Activated CD4-positive, alpha-beta memory T cell treated with anti-CD3 and anti-CD28 coated beads for 36 hours (primary cell): ENCODE measurements around the gene AP2B1. TPM values are rescaled to one million over a fixed set of nuclear protein-coding genes. Genes with fewer than 3 reads are reported as not detected.
A peak's percentile ranks its signal among the peaks of the same experiment; 100 is the strongest.

Source experiments
- CTCF ChIA-PET: fragments of 350-600 bp; sonication (Branson Sonifier 250); formaldehyde crosslinking; loops from one replicate; lab custom pipeline; 2021; ENCODE audit warnings: antibody characterized with exemption, inconsistent platforms; lab: Charles Lee
- POLR2A ChIA-PET: fragments of 350-600 bp; sonication (Branson Sonifier 250); formaldehyde crosslinking; loops from one replicate; lab custom pipeline; 2021; ENCODE audit warnings: antibody characterized with exemption; lab: Charles Lee
- DNase-seq: peaks from one replicate; pipeline ENCODE4 v3.0.0-alpha.2; 2020
- H3K27ac Mint-ChIP-seq: one replicate; pipeline ENCODE4 v1.8.0; 2021; ENCODE audit warnings: mixed read lengths
- H3K27me3 Mint-ChIP-seq: one replicate; pipeline ENCODE4 v1.8.0; 2021; ENCODE audit warnings: mixed read lengths
- H3K36me3 Mint-ChIP-seq: one replicate; pipeline ENCODE4 v1.8.0; 2021; ENCODE audit warnings: mixed read lengths
- H3K4me1 Mint-ChIP-seq: one replicate; pipeline ENCODE4 v1.8.0; 2021; ENCODE audit warnings: low read depth, mixed read lengths
- H3K4me3 Mint-ChIP-seq: one replicate; pipeline ENCODE4 v1.8.0; 2021; ENCODE audit warnings: mild to moderate bottlenecking, mixed read lengths
- H3K9me3 Mint-ChIP-seq: one replicate; pipeline ENCODE4 v1.8.0; 2021; ENCODE audit warnings: mixed read lengths
- intact Hi-C: fragments of 100-400 bp; cut with micrococcal nuclease; formaldehyde crosslinking; loops from one replicate; pipeline ENCODE4 v1.15.1; 2023
- total RNA-seq, 2 experiments: library from RNA; stranded (reverse); gene quantifications; one replicate each; pipeline ENCODE4 v1.2.3, GENCODE V29; 2021

The AP2B1 gene
- total RNA-seq, 2 experiments from 2014 or later = 187 to 192 TPM

DNA sequence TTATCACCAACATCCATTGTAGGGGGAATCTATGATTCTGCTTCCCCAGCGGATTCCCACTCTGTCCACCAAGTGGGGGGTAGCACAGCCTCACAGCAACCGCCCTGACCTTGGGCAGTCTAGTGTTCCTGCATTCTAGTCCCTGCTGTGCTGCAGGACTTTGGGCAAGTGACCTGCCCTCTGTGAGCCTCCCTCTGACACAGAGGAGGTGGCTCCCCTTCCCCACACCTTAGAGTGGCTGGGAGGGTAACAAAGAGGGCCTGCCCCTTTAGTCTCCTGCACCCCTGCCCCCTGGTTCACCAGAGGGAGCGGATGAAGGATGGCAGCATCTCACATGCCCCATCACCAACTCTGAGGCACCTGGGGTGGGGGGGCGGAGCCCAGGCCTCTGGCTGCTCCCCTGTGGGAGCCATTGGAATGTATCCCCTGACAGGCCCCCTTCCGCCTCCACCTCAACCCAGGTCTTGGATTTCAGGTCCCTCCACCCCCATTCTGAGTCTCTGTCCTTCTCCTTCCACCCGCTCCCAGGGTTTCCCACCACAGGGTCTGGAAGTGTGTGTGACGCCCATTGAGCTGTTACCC lies 155.9 kb downstream of the AP2B1 start:
- DNase-seq = no peak
- Mint-ChIP-seq H3K9me3 (no peaks in the 10 kb centered on the region), H3K27me3 (peaks cover 31% of the 10 kb centered on the region), H3K36me3 (no peaks in the 10 kb centered on the region), H3K27ac (no peak overlapping the region), H3K4me3 (no peak overlapping the region), H3K4me1 (peaks cover 5% of the 10 kb centered on the region)
- ChIA-PET POLR2A (interaction anchor here (0.6 kb wide), 1 partner anchor 319 kb away, joined by 3 read pairs; no protein-coding TSS in a partner anchor), CTCF (interaction anchor here (1.3 to 8.1 kb wide), 2 partner anchors 66 to 130 kb away, joined by 3 to 131 read pairs; partner anchors contain the start of gene TAF15)
- intact Hi-C loops = loop anchor here (10.0 kb wide), 2 partner anchors 62 to 598 kb away; partner anchors contain the start of genes NLE1, TAF15 and UNC45B

DNA sequence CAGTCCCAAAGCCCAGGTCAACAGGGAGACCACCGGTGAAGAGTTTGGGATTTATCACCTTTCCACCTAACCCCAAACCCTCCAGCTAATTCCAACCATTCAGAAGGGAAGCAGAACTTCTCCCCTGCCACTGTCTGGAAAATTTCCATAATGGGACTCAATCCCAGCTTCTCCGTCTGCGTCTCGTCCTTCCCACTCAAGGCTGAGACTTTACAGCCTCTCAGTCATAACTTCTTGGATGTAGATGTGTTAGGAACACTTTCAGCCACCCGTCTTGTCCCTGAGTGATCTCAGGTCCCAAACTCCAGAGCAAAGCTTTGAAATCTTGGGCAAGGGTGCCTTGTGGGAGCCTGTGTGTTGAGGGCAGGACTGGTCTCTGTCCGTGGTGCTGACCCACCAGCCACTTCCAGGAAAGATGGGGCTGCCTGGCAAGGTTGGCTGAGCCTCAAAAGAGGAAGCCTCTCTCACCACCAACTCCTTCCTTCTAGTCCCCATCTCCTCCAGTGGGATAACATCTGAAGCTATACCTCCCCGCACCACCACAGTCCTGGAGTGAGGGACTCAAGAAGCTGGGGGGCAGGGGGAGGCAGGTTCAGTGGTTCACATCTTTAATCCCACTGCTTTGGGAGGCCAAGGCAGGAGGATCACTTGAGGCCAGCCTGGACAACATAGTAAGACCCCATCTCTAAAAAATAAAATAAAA lies 156.7 kb downstream of the AP2B1 start:
- peak; percentile 39 for DNase-seq
- no peak overlapping the region for H3K27ac Mint-ChIP-seq
- peaks cover 34% of the 10 kb centered on the region for H3K27me3 Mint-ChIP-seq
- H3K4me1 Mint-ChIP-seq = peaks cover 5% of the 10 kb centered on the region
- intact Hi-C loops = loop anchor here (10.0 kb wide), 2 partner anchors 61 to 599 kb away; partner anchors contain the start of genes NLE1, TAF15 and UNC45B
- H3K4me3 Mint-ChIP-seq = no peak overlapping the region
- H3K9me3 Mint-ChIP-seq = no peaks in the 10 kb centered on the region
- ChIA-PET CTCF (interaction anchor here (0.6 to 8.1 kb wide), 4 partner anchors 20 to 143 kb away, joined by 3 to 131 read pairs (median 6); partner anchors contain the start of gene TAF15), POLR2A (interaction anchor here (0.6 to 0.9 kb wide), 2 partner anchors 16 to 318 kb away, joined by 3 read pairs; no protein-coding TSS in a partner anchor)
- no peaks in the 10 kb centered on the region for H3K36me3 Mint-ChIP-seq

DNA sequence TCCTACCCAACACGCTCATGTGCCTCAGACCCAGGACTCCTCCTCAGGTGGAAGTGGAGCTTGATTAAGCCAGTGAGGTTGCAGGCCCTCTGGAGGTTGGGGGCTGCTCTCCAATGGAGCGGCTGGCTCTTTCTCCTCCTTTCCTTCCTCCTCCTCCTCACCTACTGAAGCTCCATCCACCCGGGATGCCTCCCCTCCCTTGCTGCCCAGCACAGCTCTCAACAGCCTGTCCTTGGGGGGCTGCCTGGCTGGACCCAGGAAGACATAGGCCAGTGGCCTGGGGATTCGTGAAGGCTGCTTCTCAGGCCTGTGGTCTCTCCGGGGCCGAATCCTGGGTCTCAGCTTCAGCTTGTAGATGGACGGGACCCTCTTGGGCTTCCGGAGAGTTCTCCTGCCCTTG lies 157.7 kb downstream of the AP2B1 start:
- ChIA-PET POLR2A (no interaction called here), CTCF (interaction anchor here (1.1 to 8.1 kb wide), 3 partner anchors 19 to 132 kb away, joined by 4 to 131 read pairs (median 8); no protein-coding TSS in a partner anchor)
- H3K27ac Mint-ChIP-seq = no peak overlapping the region
- no peaks in the 10 kb centered on the region for H3K36me3 Mint-ChIP-seq
- H3K4me3 Mint-ChIP-seq = no peak overlapping the region
- peaks cover 42% of the 10 kb centered on the region for H3K27me3 Mint-ChIP-seq
- no peaks in the 10 kb centered on the region for H3K9me3 Mint-ChIP-seq
- intact Hi-C loops = loop anchor here (10.0 kb wide), 2 partner anchors 60 to 600 kb away; partner anchors contain the start of genes NLE1, TAF15 and UNC45B
- H3K4me1 Mint-ChIP-seq = peaks cover 5% of the 10 kb centered on the region
- DNase-seq = no peak

- no peak overlapping the region for H3K27ac Mint-ChIP-seq
- no peaks in the 10 kb centered on the region for H3K9me3 Mint-ChIP-seq
- H3K4me1 Mint-ChIP-seq = peaks cover 8% of the 10 kb centered on the region
- ChIA-PET POLR2A (no interaction called here), CTCF (interaction anchor here (1.1 to 8.1 kb wide), 3 partner anchors 19 to 133 kb away, joined by 4 to 131 read pairs (median 8); no protein-coding TSS in a partner anchor)
- intact Hi-C loops = loop anchor here (10.0 kb wide), 2 partner anchors 60 to 600 kb away; partner anchors contain the start of genes NLE1, TAF15 and UNC45B
- DNase-seq = no peak
- no peak overlapping the region for H3K4me3 Mint-ChIP-seq
- H3K27me3 Mint-ChIP-seq = peaks cover 41% of the 10 kb centered on the region
- no peaks in the 10 kb centered on the region for H3K36me3 Mint-ChIP-seq
These were observed 158.1 kb downstream of the AP2B1 start for GRCh38 chr17:35745246-35745645.

GRCh38 chr17:35745749-35746320 lies 158.7 kb downstream of the AP2B1 start:
- CTCF ChIA-PET = interaction anchor here (1.4 to 8.1 kb wide), 4 partner anchors 18 to 549 kb away, joined by 5 to 131 read pairs (median 8); no protein-coding TSS in a partner anchor
- Mint-ChIP-seq H3K4me1 (peaks cover 10% of the 10 kb centered on the region), H3K36me3 (no peaks in the 10 kb centered on the region), H3K27me3 (peaks cover 43% of the 10 kb centered on the region), H3K4me3 (no peak overlapping the region), H3K27ac (no peak overlapping the region), H3K9me3 (no peaks in the 10 kb centered on the region)
- no peak for DNase-seq
- POLR2A ChIA-PET = no interaction called here
- intact Hi-C loops = loop anchor here (2.0 to 10.0 kb wide), 3 partner anchors 59 to 601 kb away; partner anchors contain the start of genes NLE1, TAF15 and UNC45B

DNA sequence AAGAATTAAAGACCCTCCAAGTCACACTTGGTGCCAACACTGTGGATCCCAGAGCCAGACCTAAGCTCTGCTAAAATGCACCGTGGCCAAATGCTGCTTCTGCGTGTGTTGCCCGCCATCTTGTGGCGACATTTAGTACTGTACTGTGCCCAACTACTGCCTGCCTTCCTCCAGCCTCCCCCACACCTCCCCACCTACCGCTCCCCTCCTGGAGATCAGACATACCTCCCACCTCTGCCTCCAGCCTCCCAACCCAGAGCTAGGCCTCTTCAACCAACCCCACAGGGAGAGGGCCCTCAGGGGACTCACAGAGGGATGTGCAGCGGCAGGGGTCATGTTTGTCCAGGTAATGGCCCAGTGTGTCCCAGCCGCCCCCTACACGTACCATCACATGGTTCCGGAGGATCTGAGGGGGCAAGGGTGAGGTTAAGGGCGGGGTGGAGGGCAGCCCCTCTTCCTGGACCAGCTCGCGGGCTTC lies 160.5 kb downstream of the AP2B1 start:
- no peaks in the 10 kb centered on the region for H3K9me3 Mint-ChIP-seq
- no peaks in the 10 kb centered on the region for H3K36me3 Mint-ChIP-seq
- DNase-seq = peak; percentile 86
- CTCF ChIA-PET = interaction anchor here (0.6 to 8.1 kb wide), 59 partner anchors 8 to 1329 kb away, joined by 3 to 131 read pairs (median 4); partner anchors contain the start of genes NLE1, RASL10B and TAF15
- POLR2A ChIA-PET = no interaction called here
- peaks cover 5% of the 10 kb centered on the region for H3K4me1 Mint-ChIP-seq
- H3K27me3 Mint-ChIP-seq = peaks cover 38% of the 10 kb centered on the region
- intact Hi-C loops = loop anchor here (1.0 to 10.0 kb wide), 5 partner anchors 57 to 603 kb away; partner anchors contain the start of genes NLE1, TAF15 and UNC45B
- no peak overlapping the region for H3K27ac Mint-ChIP-seq
- H3K4me3 Mint-ChIP-seq = no peak overlapping the region

GRCh38 chr17:35748341-35748841 lies 161.3 kb downstream of the AP2B1 start:
- no peak for DNase-seq
- peaks cover 40% of the 10 kb centered on the region for H3K27me3 Mint-ChIP-seq
- H3K27ac Mint-ChIP-seq = no peak overlapping the region
- CTCF ChIA-PET = interaction anchor here (0.7 to 8.1 kb wide), 9 partner anchors 16 to 630 kb away, joined by 3 to 131 read pairs (median 6); partner anchors contain the start of gene TAF15
- no peak overlapping the region for H3K4me3 Mint-ChIP-seq
- H3K4me1 Mint-ChIP-seq = peaks cover 5% of the 10 kb centered on the region
- no peaks in the 10 kb centered on the region for H3K9me3 Mint-ChIP-seq
- intact Hi-C loops = loop anchor here (1.0 to 10.0 kb wide), 3 partner anchors 56 to 604 kb away; partner anchors contain the start of genes NLE1, TAF15 and UNC45B
- H3K36me3 Mint-ChIP-seq = no peaks in the 10 kb centered on the region
- POLR2A ChIA-PET = no interaction called here

- intact Hi-C loops = loop anchor here (1.0 to 10.0 kb wide), 3 partner anchors 56 to 604 kb away; partner anchors contain the start of genes NLE1, TAF15 and UNC45B
- Mint-ChIP-seq H3K27ac (no peak overlapping the region), H3K4me3 (no peak overlapping the region), H3K36me3 (no peaks in the 10 kb centered on the region), H3K4me1 (peaks cover 5% of the 10 kb centered on the region), H3K9me3 (no peaks in the 10 kb centered on the region), H3K27me3 (peaks cover 39% of the 10 kb centered on the region)
- ChIA-PET CTCF (interaction anchor here (1.0 to 8.1 kb wide), 6 partner anchors 9 to 141 kb away, joined by 3 to 131 read pairs (median 8); no protein-coding TSS in a partner anchor), POLR2A (no interaction called here)
- no peak for DNase-seq
These were observed 161.9 kb downstream of the AP2B1 start for GRCh38 chr17:35748979-35749378.

GRCh38 chr17:35749560-35750412 lies 162.7 kb downstream of the AP2B1 start:
- no peaks in the 10 kb centered on the region for H3K9me3 Mint-ChIP-seq
- DNase-seq = no peak
- H3K27me3 Mint-ChIP-seq = peaks cover 36% of the 10 kb centered on the region
- CTCF ChIA-PET = interaction anchor here (0.8 to 8.1 kb wide), 8 partner anchors 10 to 323 kb away, joined by 3 to 131 read pairs (median 4); no protein-coding TSS in a partner anchor
- intact Hi-C loops = loop anchor here (10.0 kb wide), 2 partner anchors 55 to 605 kb away; partner anchors contain the start of genes NLE1, TAF15 and UNC45B
- no peak overlapping the region for H3K4me3 Mint-ChIP-seq
- peaks cover 5% of the 10 kb centered on the region for H3K4me1 Mint-ChIP-seq
- POLR2A ChIA-PET = no interaction called here
- no peak overlapping the region for H3K27ac Mint-ChIP-seq
- H3K36me3 Mint-ChIP-seq = no peaks in the 10 kb centered on the region
